NCI-H345 (cell line): ENCODE data around the gene VMP1.
"Not testable (repeated sequence)": the region's sequence is repeated elsewhere in the genome, so short reads cannot be mapped to it uniquely, and the experiment has no call there.

Source experiments
- DNase-seq: peaks from one replicate; lab custom pipeline; 2025; lab: John Stamatoyannopoulos, UW

The VMP1 gene

DNA sequence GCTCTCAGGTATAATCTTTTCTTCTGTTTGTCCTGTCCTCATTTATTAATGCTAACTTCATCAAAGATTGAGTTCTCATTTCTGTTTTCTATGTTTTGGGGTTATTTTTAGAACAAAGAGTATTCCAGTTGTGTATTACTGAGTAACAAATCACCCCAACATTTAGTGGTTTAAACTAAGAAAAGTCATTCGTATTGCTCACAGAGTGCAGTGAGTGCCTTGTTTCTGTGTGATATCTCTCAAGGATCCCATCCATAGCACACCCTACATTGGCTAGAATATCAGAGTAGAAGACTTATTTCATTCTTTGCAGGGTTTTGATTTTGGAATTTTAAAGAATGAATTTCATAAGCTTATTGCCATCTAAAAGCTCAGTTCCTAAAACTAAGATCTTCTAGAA lies 72.1 kb downstream of the VMP1 start:
- no peak for DNase-seq

DNA sequence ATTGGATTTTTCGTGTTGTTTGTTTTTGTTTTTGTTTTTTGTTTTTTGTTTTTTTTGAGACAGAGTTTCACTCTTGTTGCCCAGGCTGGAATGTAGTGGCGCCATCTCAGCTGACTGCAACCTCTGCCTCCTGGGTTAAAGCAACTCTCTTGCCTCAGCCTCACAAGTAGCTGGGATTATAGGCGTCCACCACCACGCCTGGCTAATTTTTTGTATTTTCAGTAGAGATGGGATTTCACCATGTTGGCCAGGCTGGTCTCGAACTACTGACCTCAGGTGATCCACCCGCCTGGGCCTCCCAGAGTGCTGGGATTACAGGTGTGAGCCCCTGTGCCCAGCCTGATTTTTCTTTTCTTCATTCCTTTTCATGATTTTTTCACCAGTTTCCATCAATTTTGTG lies 73.1 kb downstream of the VMP1 start:
- DNase-seq = not testable (repeated sequence)

DNA sequence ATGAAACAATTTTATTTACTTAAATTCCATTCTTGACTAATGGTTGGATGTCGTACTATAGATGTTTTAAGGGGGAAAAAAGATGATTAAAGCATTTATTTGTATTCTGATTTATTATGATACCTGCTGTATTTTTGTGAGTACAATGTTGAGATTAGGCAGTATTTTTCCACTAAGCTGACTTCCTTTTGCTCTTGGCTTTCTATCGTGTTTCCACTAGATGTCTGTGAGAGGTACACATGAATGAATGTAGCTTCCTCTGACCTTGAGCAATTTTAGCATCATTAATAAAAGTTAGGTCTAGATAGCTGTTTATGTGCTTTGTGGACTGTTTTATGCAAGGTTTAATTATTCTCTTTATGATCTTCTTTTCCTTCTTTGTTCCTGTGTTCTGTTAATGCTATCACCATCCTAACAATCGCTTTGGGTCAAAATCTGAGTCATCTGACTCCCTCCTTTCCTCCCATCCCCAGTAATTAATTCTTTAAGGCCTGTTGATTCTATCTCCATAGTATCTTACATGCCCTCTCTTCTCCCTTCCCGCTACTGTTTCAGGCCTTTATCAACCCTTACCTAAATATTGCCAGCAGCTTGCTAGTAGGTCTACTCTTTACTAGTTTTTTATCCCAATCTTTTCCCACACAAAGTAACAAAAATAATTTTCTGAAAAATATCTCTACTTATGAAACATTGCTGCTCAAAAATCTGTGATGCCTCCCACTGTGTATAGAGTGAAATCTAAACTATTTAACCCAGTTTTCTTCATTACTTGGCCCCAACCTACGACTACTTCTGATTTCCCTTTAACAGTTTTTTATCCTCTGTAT lies 76.0 kb downstream of the VMP1 start:
- no peak for DNase-seq

DNA sequence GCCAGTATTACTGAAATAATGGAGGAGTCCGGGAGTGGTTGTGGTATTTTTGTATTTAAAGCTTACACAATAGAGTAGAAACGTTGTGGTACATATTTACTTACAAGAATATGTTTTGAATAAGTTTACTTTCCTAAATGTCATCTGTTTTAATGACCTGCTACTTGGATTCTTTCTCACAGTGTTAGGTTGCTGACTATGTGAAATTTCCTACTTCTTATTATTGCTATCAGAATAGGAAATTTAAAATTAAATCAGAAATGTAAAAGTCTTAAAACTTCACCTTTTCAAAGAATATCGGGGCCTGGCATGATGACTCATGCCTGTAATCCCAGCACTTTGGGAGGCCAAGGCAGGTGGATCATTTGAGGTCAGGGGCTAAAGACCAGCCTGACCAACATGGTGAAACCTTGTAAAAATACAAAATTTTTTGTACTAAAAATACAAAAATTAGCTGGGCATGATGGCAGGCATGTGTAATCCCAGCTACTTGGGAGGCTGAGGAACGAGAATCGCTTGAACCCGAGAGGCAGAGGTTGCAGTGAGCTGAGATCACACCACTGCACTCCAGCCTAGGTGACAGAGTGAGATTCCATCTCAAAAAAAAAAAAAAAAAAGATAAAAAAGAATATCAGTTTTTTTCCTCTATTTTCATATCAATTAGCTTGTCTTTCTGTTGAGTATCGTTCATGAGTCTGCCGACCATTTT lies 77.8 kb downstream of the VMP1 start:
- no peak for DNase-seq

DNA sequence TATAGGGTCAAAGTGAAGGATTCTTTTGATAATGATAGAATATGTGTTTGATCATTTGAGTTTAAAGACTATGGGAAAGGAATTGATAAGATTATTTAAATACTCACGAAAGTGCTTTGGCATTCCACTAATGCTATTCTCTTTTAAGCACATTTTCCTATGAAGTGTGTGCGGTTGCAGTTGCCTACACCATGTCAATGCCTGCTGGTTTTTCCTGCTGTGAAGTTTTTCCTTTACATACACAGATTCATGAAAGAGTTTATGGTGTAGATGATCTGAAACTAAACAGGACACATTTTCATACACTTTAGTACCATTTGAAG lies 78.7 kb downstream of the VMP1 start:
- no peak for DNase-seq

DNA sequence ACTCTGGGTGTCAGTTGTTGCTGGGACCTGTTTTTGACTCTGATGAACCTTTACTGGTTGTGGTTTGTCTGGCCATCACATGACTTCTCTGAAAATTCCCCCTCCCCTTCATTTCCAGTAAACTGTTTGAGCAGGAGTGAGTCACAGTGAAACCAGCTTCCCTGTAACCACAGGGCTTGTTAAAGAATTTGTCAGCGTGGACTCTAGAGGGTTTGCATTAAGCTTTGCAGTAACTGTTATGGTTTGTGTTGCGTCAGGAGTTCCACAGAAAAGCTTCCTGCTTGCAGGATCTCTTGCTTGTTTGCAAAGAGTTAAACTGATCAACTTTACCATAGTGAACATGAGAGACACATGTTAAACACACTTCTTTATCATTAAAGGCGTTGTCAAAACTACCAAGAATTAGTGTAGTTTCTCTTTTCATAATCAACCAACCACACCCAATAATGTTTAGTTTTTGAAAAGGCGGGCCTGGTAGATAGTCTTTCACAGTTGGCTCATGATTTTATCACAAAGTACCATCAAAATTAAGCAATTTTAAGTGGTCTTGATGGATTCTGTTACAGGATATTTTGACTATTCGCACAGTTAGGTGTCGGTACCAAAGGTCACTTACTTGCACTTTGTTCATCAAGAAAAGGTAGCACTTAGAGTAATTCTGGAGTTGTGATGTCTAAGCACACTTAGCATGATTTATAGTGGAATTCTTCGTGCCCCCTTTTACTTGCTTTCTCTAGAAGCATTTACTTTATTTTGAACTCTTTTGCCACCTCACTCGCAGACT lies 79.3 kb downstream of the VMP1 start:
- no peak for DNase-seq

DNA sequence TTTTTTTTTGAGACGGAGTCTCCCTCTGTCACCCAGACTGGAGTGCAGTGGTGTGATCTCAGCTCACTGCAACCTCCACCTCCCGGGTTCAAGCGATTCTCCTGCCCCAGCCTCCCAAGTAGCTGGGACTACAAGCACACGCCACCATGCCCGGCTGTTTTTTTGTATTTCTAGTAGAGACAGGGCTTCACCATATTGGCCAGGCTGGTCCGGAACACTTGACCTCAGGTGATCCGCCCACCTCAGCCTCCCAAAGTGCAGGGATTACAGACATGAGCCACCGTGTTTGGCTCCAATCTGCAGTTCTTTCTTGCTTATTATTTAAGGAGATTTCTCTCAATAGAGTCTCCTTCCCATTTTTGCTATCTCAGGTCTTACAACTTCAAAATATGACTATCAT lies 82.4 kb downstream of the VMP1 start:
- DNase-seq = not testable (repeated sequence)

DNA sequence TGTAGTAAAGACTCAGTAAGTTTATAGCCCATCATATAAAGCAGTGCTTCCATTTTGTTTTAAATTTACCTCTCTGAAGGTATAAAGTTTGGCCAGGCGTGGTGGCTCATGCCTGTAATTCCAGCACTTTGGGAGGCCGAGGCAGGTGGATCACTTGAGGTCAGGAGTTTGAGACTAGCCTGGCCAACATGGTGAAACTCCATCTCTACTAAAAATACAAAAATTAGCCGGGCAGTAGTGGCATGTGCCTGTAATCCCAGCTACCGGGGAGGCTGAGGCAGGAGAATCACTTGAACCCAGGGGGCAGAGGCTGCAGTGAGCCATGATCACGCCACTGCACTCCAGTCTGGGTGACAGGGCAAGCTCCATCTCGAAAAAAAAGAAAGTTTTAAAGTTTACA lies 83.0 kb downstream of the VMP1 start:
- not testable (repeated sequence) for DNase-seq

DNA sequence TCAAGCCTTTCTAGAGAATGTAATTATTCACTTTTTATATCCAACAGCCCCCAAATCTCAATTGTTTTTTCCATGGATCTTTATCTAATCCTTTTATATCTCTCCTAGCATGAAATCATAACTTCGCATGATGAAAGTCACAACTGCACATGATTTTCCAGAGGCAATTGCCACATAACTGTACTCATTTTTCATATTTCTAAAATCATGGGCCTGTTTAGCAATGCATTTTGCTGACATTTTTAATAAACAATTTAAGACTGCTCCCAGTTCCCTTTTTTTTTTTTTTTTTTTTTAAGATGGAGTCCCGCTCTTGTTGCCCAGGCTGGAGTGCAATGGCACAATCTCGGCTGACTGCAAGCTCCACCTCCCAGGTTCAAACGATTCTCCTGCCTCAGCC lies 83.5 kb downstream of the VMP1 start:
- no peak for DNase-seq

DNA sequence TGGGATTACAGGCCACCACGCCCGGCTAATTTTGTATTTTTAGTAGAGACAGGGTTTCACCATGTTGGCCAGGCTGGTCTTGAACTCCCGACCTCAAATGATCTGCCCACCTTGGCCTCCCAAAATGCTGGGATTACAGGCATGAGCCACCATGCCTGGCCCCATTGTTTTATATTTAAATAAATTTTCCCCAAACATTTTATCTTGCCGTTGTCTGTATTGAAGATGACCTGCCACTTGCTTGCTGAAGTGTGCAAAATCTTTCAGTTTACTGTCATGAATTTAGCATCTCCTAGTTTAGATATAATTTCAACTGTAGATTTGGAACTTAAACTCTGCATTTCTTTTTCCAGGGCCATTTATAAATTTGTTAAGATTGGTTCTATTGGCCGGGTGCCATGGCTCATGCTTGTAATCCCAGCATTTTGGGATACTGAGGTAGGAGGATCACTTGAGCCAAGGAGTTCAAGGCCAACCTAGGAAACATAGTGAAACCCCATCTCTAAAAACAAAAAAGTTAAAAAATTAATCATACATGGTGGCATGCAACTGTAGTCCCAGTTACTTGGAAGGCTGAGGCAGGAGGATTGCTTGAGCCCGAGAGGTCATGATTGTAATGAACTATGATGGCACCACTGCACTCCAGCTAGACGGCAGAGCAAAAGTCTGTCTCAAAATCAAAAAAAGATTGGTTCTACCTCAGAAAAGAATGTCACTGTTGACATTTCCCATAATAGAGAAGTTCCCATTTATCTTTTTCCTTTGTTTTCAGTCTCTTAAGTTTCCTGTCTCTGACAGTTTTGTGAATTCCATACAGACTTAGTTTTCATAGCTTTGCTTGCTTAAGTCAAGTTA lies 84.4 kb downstream of the VMP1 start:
- DNase-seq = no peak

DNA sequence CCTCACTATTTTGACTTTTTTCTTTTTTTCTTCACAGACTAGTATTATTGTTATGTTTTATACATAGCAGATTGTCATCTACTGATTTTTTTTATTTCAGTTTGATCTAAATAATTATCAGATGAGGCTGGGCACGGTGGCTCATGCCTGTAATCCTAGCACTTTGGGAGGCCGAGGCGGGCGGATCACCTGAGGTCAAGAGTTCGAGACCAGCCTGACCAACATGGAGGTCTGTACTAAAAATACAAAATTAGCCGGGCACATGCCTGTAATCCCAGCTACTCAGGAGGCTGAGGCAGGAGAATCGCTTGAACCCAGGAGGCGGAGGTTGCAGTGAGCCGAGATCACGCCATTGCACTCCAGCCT lies 85.0 kb downstream of the VMP1 start:
- not testable (repeated sequence) for DNase-seq

DNA sequence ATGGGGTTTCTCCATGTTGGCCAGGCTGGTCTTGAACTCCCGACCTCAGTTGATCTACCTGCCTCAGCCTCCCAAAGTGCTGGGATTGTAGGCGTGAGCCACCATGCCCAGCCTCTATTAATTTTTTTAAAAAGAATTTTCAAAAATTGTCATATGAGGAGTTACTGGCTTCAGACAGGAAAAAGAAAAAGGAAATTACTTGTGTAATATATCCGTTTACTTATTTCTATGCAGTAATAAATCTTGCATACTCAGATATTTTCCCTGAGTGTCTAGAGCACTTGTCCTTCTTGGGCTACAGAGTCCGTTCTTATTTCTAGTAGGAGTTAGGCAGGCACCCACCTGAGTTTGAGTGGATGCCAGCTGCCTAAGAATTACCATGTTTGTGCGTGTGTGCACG lies 85.8 kb downstream of the VMP1 start:
- DNase-seq = no peak

DNA sequence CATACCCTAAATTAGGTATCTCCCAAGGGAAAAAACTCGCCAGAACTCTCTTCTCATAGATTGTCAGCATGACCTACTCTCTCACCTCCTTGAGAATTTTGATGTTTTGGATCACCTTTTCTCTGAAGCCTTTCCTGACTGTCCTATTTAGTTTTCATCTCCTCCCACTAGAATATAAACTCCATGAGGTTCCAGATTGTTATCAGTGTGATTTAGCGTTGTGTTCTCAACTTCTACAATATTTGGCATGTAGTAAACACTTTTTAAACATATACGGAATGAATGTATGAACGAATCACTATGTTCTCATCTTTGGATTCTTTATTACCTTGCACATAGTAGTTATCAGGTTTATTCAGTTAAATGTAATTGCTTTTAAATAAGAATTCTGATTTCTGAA lies 88.7 kb downstream of the VMP1 start:
- no peak for DNase-seq

DNA sequence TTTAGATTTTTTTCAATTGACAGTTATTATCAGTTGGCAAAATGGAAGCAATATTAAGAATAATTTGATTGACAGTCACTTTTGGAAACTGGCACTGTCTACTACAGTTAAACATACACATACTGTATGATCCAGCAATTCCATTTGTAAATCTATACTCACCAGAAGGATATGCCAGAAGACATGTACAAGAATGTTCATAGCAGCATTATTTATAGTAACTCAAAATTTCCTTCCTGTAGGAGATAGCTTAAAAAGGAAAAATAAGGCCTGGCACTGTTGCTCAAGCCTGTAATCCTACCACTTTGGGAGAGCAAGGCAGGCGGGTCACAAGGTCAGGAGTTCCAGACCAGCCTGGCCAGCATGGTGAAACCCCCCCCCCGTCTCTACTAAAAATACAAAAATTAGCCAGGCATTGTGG lies 89.3 kb downstream of the VMP1 start:
- no peak for DNase-seq

DNA sequence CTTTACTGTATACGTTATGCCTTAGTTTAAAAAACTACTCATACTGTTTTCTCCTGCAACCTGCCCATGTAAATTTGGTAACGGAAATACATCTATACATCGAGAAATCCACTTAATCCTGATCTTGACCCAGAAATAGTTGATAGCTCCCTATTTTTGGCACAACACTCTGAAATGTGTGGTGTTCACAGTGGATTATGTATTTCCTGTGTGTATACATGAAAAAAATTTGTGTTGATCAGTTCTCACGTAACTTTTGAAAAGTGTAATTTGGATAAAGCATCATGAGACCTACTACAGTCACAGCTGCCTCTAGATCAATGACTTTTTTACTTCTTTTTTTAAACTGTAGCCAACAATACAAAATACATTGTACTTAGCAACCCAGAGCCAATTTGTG lies 90.7 kb downstream of the VMP1 start:
- no peak for DNase-seq

DNA sequence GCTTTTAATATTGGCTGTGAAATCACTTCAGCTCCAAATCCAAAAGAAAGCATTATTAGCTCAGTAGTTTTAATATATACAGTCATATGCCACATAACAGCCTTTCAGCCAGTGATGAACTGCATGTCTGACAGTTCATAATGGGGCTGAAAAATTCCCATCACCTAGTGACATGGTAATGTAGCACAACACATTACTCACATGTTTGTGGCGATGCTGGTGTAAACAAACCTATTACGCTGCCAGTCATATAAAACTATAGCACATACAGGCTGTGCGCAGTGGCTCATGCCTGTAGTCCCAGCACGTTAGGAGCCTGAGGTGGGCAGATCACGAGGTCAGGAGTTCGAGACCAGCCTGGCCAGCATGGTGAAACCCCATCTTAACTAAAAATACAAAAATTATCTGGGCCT lies 93.1 kb downstream of the VMP1 start:
- no peak for DNase-seq

DNA sequence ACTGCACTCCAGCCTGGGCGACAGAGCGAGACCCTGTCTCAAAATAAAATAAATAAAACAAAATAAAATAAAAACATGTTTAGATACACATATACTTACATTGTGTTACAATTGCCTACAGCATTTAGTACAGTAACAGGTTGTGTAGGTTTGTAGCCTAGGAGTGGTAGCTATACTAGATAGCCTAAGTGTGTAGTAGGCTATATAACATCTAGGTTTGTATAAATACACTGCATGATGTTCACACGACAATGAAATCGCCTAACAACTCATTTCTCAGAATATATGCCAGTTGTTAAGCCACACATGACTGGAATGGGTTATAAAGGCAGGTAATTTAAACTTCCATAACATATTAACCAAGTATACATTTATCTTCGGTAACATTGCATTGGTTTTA lies 94.7 kb downstream of the VMP1 start:
- DNase-seq = no peak

DNA sequence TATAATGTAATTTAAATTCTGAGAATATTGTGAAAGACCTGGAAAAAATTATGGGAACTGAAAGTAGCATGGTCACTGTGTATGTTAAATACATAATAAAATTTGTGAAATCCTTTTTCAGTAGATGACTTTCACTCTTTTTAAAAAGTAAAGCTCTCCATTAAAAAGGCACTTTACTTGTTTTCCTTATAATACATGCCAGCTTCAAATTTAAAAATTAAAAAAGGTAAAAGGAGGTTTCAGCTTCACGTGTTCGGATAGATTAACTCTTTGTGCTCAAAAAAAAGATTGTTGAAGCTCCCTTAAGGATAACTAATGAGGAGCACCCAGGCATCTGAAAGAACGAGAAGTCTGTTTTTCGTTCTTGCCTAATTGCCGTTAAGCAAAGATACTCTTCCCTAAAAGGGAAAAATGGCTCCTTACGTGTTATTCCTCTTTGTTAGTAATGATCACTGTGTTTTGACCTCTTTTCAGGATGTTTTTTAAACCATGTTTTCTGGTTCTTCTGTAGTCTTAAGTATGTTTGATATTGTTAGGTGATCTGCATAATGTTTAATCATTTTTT lies 97.5 kb downstream of the VMP1 start:
- DNase-seq = no peak

DNA sequence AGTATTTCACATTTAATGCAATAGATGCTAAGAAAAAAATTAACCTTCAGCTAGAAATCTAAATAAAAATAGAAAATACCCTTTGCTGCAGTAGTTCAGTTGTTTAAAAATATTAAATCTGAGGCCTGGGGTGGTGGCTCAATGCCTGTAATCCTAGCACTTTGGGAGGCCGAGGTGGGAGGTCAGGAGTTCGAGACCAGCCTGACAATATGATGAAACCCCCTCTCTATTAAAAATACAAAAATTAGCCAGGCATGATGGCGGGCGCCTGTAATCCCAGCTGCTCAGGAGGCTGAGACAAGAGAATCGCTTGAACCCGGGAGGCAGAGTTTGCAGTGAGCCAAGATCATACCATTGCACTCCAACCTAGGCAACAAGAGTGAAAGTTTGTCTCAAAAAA lies 98.9 kb downstream of the VMP1 start:
- DNase-seq = not testable (repeated sequence)

DNA sequence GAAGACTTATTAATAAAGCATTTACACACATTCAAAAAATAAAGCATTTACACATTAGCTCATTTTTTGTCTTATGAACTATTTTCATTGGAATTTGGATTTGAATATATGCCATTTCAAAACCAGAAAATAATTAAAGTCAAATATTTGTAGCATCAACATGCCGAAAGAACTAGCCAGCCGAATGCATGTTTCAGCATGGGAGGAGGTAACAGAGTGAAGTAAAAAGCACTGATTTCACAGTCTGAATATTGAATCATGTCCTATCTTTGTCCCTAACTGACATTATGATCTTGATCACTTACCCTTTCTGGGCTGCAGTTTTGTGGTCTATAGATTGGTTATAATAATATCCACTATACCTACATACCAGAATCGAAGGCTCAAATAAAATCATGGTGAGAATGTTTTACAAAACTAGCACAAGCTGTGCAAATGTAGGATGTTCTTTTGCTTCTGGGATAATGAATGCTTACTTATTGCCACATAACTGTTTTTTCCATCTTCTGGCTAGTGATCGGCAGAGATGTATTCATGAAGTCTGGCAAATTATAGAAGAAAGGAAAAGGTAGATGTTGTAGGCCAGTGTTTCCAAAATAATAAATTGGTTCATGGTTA lies 100.5 kb downstream of the VMP1 start:
- no peak for DNase-seq

DNA sequence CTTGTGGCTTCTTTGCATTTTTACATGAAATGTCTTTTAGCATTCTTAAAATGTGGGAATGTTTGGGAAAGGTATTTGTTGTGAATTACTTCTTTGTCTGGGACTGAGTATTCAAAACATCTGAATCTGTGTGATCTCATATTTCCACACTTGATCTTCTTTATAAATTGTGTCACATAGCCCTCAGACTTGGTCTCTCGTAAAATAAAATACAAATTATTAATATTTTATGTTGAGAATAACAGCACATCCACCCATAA lies 103.4 kb downstream of the VMP1 start:
- no peak for DNase-seq

DNA sequence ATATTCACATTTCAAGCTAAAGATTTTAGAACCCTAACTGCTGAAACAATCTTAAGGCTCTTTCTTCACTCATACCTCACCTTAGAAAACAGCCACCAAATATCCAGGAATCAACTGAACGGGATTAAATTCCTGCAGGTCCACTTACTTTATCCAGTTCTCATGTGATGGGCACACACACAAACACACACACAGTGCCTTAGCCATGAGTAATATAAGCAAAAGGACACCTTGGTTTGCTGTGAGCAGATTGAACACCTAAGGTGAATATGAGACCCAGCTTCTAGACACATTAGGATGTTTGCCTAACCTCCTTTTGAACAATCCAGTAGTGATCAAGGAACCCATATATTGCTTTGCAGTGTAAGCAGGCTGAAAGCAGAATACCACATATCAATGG lies 103.8 kb downstream of the VMP1 start:
- DNase-seq = no peak
